Midbrain (tissue), 1 donor: ENCODE measurements around the gene PDK4.
"Not testable (repeated sequence)": the region's sequence is repeated elsewhere in the genome, so short reads cannot be mapped to it uniquely, and the experiment has no call there.

Source experiments
- DNase-seq: peaks from one replicate; lab custom pipeline; 2025; lab: John Stamatoyannopoulos, UW

PDK4 gene

GRCh38 chr7:95569720-95570119, 26.6 kb downstream of the PDK4 start:
- DNase-seq: no peak

DNA sequence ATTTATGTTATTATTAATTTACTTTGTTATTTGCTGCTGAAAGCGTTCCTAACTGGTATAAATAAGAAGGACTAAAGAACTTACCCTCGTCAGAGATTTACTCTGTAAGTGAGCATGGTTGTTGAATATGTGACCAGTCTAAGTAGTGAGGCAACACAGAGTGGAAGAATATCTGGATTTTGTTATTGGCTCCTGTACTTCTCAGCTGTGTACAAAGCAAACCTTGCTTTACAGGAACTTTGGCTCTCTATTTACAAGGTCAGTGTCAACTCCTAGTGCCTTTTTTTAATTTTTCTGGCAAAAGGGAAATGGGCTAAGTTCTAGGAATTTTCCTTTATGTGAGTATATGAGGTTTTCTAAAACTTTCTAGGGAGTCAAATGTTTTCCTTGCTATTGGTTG, 35.6 kb downstream of the PDK4 start:
- no peak for DNase-seq

DNA sequence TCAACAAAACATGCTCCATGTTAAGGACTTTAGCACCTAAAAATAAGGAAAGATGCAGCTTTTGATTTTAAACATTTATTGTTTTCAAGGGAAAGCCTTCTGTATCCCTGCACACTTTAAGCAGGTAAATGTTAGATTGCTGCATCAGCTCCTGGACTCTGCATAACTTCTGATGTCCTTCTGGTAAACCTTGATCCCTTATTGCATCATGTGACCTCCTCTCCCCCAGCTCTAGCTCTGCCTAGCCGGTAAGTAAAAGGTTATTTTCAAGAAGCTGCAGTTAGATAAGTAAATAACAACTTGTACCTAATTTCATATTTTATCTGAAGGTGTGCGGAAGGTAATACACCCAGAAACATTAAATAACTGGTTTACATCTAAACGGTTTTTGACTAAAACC, 37.5 kb downstream of the PDK4 start:
- DNase-seq: no peak

DNA sequence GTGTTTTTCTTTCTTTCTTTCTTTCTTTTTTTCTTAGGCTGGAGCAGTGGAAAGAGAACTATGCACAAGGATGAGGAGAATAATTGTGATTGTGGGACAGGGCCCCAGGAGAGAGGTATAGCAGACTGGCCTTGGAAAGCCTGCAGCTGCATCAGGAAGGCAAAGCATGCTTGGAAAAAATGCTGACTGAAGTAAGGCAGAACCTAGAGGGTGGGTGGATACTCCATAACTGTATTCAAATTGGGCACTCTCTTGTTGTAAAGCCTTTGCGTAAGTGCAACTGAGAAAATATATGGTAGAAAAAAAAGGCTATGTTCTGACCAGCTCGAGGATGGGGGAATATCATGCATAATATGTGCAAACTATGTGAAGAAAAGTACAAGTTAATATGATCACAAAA, 39.5 kb downstream of the PDK4 start:
- no peak for DNase-seq

DNA sequence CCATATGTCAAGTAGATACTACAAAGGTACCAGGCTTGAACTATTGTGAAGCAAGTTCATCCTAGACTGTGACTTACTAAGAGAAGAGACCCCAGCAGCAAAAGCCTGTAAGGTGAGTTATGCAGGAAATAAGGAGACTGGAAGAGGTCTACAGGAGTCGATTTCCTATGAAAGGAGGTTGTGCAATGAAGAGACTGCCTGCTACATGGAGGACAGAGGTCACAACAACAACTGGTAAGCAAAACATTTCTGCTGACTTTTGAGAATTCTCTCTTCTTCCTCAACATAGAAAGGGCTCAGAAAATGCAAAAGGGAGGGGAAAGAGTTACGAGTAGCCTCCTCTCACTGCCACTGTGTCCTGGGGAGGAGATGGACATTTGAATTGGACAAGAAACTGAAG, 42.4 kb downstream of the PDK4 start:
- no peak for DNase-seq

DNA sequence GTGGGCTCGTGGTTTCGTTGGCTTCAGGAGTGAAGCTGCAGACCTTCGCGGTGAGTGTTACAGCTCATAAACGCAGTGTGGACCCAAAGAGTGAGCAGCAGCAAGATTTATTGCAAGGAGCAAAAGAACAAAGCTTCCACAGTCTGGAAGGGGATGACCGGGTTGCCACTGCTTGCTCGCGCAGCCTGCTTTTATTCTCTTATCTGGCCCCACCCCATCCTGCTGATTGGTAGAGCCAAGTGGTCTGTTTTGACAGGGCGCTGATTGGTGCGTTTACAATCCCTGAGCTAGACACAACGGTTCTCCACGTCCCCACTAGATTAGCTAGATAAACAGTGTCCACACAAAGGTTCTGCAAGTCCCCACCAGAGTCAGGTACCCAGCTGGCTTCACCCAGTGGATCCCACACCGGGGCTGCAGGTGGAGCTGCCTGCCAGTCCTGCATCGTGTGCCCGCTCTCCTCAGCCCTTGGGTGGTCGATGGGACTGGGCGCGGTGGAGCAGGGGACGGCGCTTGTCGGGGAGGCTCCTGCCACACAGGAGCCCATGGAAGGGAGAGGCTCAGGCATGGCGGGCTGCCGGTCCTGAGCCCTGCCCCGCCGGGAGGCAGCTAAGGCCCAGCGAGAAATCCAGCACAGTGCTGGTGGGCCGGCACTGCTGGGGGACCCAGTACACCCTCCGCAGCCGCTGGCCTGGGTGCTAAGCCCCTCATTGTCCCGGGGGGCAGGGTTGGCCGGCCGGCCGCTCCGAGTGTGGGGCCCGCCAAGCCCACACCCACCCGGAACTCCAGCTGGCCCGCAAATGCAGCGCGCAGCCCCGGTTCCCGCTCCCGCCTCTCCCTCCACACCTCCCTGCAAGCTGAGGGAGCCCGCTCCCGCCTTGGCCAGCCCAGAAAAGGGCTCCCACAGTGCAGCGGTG, 44.0 kb downstream of the PDK4 start:
- DNase-seq: not testable (repeated sequence)

GRCh38 chr7:95550546-95550945, 45.8 kb downstream of the PDK4 start:
- DNase-seq: no peak

- peak; percentile 96 for DNase-seq
These were observed 46.3 kb downstream of the PDK4 start for GRCh38 chr7:95549818-95550529.

GRCh38 chr7:95547361-95548348, 48.7 kb downstream of the PDK4 start:
- DNase-seq: no peak

- no peak for DNase-seq
These were observed 49.7 kb downstream of the PDK4 start for GRCh38 chr7:95546647-95547046.

- DNase-seq: no peak
These were observed 50.6 kb downstream of the PDK4 start for GRCh38 chr7:95545673-95546072.

GRCh38 chr7:95545007-95545615, 51.2 kb downstream of the PDK4 start:
- DNase-seq: peak; percentile 82

- DNase-seq: no peak
These were observed 52.1 kb downstream of the PDK4 start for GRCh38 chr7:95544171-95544570.

DNA sequence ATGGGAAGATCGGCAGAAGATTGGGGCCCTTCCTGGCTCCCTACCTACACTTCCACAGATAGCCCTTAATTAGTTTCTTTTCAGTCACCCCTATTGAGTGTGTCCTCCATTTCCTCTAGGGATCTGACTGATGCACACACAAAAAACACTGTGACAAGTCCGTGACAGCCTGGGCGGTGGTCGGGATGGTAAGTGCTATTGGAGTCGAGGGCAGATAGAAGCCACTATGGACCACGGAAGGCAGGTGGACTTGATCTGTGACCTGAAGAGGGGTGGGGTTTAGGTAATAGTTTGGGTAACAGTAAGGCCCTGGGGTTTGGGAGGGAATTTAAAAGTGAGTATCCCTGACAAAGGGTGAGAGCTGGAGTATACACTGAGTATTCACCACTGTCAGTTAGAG, 53.0 kb downstream of the PDK4 start:
- DNase-seq: no peak

DNA sequence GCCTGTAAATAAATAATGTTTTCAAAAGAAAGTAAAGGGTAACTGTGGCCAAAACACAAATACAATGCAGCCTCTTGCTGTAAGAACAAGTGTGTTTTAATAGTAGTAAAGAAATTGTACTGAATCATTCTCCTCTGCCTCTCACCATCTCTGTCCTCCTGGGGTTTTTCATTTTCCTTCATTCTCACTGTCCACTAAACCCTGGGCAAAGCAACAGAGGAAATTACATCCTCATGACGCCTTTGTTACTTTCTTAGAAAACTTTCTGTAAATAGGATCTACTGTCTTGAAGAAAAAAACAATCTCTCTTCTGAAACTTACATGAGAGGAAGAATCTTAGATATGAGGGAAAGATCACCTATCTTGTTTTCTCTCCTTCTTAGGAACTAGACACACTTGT, 56.0 kb downstream of the PDK4 start:
- DNase-seq: no peak

- DNase-seq: no peak
These were observed 56.9 kb downstream of the PDK4 start for GRCh38 chr7:95539426-95539825.

DNA sequence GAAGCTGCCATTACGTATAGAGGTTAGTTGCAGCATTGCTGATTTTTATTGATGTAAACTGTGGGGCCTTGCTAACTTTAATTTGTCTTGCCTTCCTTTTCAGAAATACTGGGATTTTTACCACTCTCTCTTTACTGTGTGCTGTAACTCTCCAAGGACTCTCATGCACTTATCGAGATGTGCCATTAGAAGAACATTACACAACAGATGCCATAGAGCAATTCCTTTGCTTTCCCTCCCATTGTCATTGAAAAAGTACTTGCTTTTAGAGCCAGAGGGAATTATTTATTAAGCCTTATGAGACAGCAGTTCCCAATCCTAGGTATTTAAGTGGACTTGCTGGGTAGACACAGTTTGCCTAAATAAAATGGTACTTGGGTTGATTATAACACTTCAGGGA, 58.8 kb downstream of the PDK4 start:
- no peak for DNase-seq

DNA sequence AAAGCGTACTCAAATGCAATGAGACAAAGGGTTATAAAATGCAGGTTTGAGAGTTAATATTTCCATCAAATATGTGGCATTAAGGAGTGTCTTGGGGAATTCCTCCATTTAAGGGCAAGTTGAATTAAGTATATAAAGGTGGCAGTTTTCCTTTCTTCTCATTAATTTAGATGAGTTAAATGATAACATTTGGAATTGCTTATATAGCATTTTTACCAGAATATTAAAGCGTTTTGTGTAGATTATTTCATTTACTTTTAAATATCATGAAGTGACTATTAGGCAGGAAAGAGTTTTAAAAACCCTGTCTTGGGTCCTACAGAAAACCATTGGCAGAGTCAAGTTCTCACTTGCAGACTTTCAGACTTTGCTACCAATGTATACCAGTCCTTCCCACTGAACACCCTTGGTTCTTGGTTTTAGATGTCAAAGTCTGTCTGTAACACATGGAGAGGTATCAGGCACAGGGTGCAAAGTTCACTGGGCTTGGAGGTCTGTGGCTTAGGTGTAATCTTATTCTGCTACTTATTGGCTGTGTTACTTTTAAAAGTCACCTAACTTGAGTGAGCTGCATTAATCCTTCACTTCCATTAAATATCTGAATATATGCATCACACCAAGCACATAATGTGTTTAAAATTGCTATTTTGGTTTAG, 59.5 kb downstream of the PDK4 start:
- DNase-seq: no peak

DNA sequence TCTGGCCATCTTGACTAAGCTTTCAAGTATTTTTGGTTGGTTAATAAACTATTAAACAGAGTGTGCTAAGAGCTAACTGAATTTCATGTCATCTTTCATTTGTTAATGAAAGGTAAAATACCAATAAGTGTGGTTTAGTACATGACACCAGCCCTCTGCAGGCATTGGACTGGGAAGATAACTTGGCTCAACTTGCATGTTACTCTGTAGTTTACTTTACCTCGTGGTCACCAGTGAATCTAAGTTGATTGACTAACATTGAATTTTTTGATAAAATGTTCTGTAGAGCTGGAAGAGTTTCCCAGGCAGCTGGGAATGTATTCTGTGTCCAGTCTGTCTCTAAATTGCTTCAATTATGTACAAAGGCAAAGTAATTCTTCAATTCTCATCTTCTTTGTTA, 60.7 kb downstream of the PDK4 start:
- DNase-seq: no peak

- DNase-seq: no peak
These were observed 61.5 kb downstream of the PDK4 start for GRCh38 chr7:95534796-95535195.
